Mammary epithelial cell (primary cell): ENCODE results near the gene CDH18.

Source experiments
- EZH2 ChIP-seq: IDR thresholded peaks from 2 replicates; pipeline ENCODE4 v1.6.1; 2012; ENCODE audit warnings: low read length, inconsistent platforms, borderline replicate concordance
- TF ChIP-seq, protein P1 (sequence below), 2 donors: IDR thresholded peaks in 1 of 2; conservative IDR thresholded peaks in 1 of 2; 2 replicates each; pipeline ENCODE4 v1.5.1; 2011 to 2012; ENCODE audit warnings: inconsistent platforms in 2 of 2, low read length in 2 of 2, mild to moderate bottlenecking in 2 of 2, control low read depth in 1 of 2, low read depth in 1 of 2; ENCODE audit not compliant: insufficient read depth in 1 of 2; ENCODE audit errors: extremely low read depth in 1 of 2

DNA sequence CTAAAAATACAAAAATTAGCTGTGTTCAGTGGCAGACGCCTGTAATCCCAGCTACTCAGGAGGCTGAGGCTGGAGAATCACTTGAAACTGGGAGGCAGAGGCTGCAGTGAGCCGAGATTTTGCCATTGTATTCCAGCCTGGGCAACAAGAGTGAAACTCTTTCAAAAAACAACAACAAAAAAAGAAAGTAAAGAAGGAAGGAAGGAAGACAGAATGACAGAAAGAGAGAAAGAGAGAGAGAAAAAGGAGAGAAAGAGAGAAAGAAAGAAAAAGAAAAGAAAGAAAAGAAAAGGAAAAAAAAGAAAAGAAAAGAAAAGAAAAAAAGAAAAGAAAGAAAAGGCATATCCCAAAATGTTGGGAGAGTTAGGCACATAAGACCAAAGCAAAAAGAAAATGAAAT is 278.6 kb downstream of the CDH18 start:
- TF ChIP-seq, protein P1, sequence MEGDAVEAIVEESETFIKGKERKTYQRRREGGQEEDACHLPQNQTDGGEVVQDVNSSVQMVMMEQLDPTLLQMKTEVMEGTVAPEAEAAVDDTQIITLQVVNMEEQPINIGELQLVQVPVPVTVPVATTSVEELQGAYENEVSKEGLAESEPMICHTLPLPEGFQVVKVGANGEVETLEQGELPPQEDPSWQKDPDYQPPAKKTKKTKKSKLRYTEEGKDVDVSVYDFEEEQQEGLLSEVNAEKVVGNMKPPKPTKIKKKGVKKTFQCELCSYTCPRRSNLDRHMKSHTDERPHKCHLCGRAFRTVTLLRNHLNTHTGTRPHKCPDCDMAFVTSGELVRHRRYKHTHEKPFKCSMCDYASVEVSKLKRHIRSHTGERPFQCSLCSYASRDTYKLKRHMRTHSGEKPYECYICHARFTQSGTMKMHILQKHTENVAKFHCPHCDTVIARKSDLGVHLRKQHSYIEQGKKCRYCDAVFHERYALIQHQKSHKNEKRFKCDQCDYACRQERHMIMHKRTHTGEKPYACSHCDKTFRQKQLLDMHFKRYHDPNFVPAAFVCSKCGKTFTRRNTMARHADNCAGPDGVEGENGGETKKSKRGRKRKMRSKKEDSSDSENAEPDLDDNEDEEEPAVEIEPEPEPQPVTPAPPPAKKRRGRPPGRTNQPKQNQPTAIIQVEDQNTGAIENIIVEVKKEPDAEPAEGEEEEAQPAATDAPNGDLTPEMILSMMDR (conservative IDR thresholded peaks at IDR 0.05 in 1 of 2, IDR thresholded peaks at IDR 0.05 in 1 of 2; ENCODE audit: extremely low read depth in 1 of 2, insufficient read depth in 1 of 2, low read depth in 1 of 2, low read length in 2 of 2): no peak
- no peak for TF ChIP-seq EZH2
